ENCODE results near the gene KRTAP6-1.

DNA sequence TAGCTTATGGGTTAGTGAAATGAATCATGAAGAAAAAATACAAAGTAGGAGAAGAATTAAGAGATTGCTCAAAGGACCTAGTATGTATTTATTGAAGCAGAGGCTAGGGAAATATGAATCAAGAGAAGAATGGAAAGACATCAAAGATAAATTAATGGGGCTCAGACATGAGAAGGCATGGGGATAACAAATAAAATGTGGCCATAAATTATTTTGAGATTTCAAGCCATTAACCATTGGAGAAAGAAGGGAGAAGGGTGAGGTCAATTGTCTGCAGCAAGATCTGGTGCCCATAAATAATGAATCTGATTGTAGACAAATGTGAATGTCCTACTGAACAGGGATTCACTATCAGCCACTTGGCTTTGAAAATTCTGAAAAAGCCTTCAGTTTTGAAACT, 39.2 kb upstream of the KRTAP6-1 start:
- TF ChIP-seq, protein P1, sequence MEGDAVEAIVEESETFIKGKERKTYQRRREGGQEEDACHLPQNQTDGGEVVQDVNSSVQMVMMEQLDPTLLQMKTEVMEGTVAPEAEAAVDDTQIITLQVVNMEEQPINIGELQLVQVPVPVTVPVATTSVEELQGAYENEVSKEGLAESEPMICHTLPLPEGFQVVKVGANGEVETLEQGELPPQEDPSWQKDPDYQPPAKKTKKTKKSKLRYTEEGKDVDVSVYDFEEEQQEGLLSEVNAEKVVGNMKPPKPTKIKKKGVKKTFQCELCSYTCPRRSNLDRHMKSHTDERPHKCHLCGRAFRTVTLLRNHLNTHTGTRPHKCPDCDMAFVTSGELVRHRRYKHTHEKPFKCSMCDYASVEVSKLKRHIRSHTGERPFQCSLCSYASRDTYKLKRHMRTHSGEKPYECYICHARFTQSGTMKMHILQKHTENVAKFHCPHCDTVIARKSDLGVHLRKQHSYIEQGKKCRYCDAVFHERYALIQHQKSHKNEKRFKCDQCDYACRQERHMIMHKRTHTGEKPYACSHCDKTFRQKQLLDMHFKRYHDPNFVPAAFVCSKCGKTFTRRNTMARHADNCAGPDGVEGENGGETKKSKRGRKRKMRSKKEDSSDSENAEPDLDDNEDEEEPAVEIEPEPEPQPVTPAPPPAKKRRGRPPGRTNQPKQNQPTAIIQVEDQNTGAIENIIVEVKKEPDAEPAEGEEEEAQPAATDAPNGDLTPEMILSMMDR (IDR thresholded peaks at IDR 0.05), result no peak
- TF ChIP-seq POLR2A (IDR thresholded peaks at IDR 0.05), result no peak

Measured in testis (tissue), 2 donors.